ENCODE data around the gene KDM3B. TPM values are rescaled to one million over a fixed set of nuclear protein-coding genes. Genes with fewer than 3 reads are reported as not detected.

The KDM3B gene
- total and polyA plus RNA-seq, 9 of the 15 experiments (the other 6 are each of a cell fraction or from before 2014, with no cell fraction given), result 13.8 to 62.8 (median 41.9) TPM

GRCh38 chr5:138337685-138338410, 14.6 kb upstream of the KDM3B start, which contains the start of gene FAM53C (continued):
- peak; percentile 77; the same call in 1 of the 2 replicates for TF ChIP-seq ARID4B (CRISPR knock-in tag; IDR thresholded peaks at IDR 0.05)
- TF ChIP-seq, protein P1, sequence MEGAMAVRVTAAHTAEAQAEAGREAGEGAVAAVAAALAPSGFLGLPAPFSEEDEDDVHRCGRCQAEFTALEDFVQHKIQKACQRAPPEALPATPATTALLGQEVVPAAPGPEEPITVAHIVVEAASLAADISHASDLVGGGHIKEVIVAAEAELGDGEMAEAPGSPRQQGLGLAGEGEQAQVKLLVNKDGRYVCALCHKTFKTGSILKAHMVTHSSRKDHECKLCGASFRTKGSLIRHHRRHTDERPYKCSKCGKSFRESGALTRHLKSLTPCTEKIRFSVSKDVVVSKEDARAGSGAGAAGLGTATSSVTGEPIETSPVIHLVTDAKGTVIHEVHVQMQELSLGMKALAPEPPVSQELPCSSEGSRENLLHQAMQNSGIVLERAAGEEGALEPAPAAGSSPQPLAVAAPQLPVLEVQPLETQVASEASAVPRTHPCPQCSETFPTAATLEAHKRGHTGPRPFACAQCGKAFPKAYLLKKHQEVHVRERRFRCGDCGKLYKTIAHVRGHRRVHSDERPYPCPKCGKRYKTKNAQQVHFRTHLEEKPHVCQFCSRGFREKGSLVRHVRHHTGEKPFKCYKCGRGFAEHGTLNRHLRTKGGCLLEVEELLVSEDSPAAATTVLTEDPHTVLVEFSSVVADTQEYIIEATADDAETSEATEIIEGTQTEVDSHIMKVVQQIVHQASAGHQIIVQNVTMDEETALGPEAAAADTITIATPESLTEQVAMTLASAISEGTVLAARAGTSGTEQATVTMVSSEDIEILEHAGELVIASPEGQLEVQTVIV (CRISPR knock-in tag; IDR thresholded peaks at IDR 0.05; ENCODE audit: borderline replicate concordance), result no peak
- no peak for TF ChIP-seq ZNF253 (CRISPR knock-in tag; conservative IDR thresholded peaks at IDR 0.05)
- TF ChIP-seq RCOR1 (IDR thresholded peaks at IDR 0.05; ENCODE audit: borderline replicate concordance in 1 of 2, low read depth in 2 of 2, low read length in 2 of 2), result peak in 1 of 2 experiments; percentile 62; a peak in 1 of 4 replicates
- TF ChIP-seq FOXJ2 (tag; IDR thresholded peaks at IDR 0.05), result peak; percentile 90
- no peak for TF ChIP-seq KHSRP (IDR thresholded peaks at IDR 0.05)
- TF ChIP-seq ATF7 (IDR thresholded peaks at IDR 0.05), result peak; percentile 100
- no peak for TF ChIP-seq TFE3 (CRISPR knock-in tag; IDR thresholded peaks at IDR 0.05)
- TF ChIP-seq SMAD1 (IDR thresholded peaks at IDR 0.05; ENCODE audit: low read depth, low read length, partially characterized antibody), result peak; percentile 92
- no peak for TF ChIP-seq ZNF764 (CRISPR knock-in tag; IDR thresholded peaks at IDR 0.05; ENCODE audit: low read depth)
- TF ChIP-seq BCLAF1 (IDR thresholded peaks at IDR 0.05; ENCODE audit: borderline replicate concordance in 1 of 2, control insufficient read depth in 1 of 2, low read depth in 2 of 2, low read length in 1 of 2), result peak in 1 of 2 experiments; percentile 98; a peak in 3 of 4 replicates
- no peak; the same call in 1 of the 2 replicates for TF ChIP-seq ARID3A (IDR thresholded peaks at IDR 0.05; ENCODE audit: borderline replicate concordance, low read depth, low read length)
